Keratinocyte (primary cell): ENCODE results near the gene HMGCS2.

Source experiments
- CTCF ChIP-seq, 3 experiments: IDR thresholded peaks in 1 of 3; conservative IDR thresholded peaks in 1 of 3; optimal IDR thresholded peaks in 1 of 3; 2 replicates in 2 of 3; 3 replicates in 1 of 3; pipeline versions ENCODE3 to v1.5.1; 2011; ENCODE audit warnings: low read length in 3 of 3, mild to moderate bottlenecking in 3 of 3, moderate library complexity in 2 of 3, control low read depth in 1 of 3, inconsistent platforms in 1 of 3; ENCODE audit not compliant: insufficient read depth in 2 of 3; ENCODE audit errors: extremely low read depth in 1 of 3
- EZH2 ChIP-seq: IDR thresholded peaks from one replicate; pipeline ENCODE4 v1.6.1; 2012; ENCODE audit warnings: inconsistent platforms, mild to moderate bottlenecking, low read length, moderate library complexity

GRCh38 chr1:119727991-119728390 lies 40.7 kb downstream of the HMGCS2 start:
- no peak for TF ChIP-seq CTCF (optimal IDR thresholded peaks at IDR 0.05 in 1 of 3, IDR thresholded peaks at IDR 0.05 in 1 of 3, conservative IDR thresholded peaks at IDR 0.05 in 1 of 3; ENCODE audit: extremely low read depth in 1 of 3, insufficient read depth in 2 of 3, low read length in 3 of 3)
- TF ChIP-seq EZH2, result no peak
